WERI-Rb-1 (cell line): ENCODE results near the gene CYRIA.

Source experiments
- DNase-seq: peaks from one replicate; pipeline ENCODE4 v3.0.0-alpha.2; 2020
- H3K27ac ChIP-seq: fragments of 250-450 bp; sonication (Bioruptor Pico); 2 replicates; pipeline ENCODE4 v1.5.1; 2020; ENCODE audit warnings: mild to moderate bottlenecking, moderate library complexity
- H3K27me3 ChIP-seq: fragments of 250-450 bp; sonication (Bioruptor Pico); 2 replicates; pipeline ENCODE4 v1.5.1; 2021; ENCODE audit warnings: mild to moderate bottlenecking, low read depth, moderate library complexity; ENCODE audit not compliant: insufficient read depth, severe bottlenecking
- H3K36me3 ChIP-seq: fragments of 250-450 bp; sonication (Bioruptor Pico); 2 replicates; pipeline ENCODE4 v1.5.1; 2020; ENCODE audit warnings: mild to moderate bottlenecking, moderate library complexity
- H3K4me3 ChIP-seq: 2 replicates; pipeline ENCODE4 v1.5.1; 2011; ENCODE audit warnings: low read depth, mild to moderate bottlenecking, control low read depth, low read length
- H3K9me3 ChIP-seq: fragments of 250-450 bp; sonication (Bioruptor Pico); 2 replicates; pipeline ENCODE4 v1.5.1; 2021; ENCODE audit warnings: mild to moderate bottlenecking, moderate library complexity; ENCODE audit not compliant: severe bottlenecking
- TF ChIP-seq, protein P1 (sequence below): IDR thresholded peaks from 2 replicates; pipeline ENCODE4 v1.5.1; 2011; ENCODE audit warnings: low read depth, mild to moderate bottlenecking, control low read depth, inconsistent platforms, low read length

The CYRIA gene

DNA sequence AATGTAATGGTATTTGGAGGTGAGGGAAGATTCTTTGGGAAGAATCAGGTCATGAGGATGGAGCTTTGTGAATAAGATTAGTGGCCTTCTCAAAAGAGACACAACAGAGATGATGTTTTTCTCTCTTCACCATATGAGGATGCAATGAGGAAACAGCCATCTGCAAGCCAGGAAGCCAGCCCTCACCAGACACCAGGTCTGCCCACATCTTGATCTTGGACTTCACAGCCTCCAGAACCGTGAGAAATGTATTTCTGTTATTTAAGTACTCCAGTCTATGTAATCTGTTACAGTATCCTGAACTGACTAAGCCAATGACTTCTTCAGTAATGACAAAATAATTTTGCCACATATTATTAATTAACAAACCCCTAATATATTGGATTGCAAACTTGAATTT, 28.3 kb downstream of the CYRIA start:
- H3K27ac ChIP-seq, result no peak overlapping the region
- H3K27me3 ChIP-seq, result no peaks in the 10 kb centered on the region
- H3K4me3 ChIP-seq, result no peak overlapping the region
- H3K36me3 ChIP-seq, result no peaks in the 10 kb centered on the region
- DNase-seq, result no peak
- no peaks in the 10 kb centered on the region for H3K9me3 ChIP-seq
- TF ChIP-seq, protein P1, sequence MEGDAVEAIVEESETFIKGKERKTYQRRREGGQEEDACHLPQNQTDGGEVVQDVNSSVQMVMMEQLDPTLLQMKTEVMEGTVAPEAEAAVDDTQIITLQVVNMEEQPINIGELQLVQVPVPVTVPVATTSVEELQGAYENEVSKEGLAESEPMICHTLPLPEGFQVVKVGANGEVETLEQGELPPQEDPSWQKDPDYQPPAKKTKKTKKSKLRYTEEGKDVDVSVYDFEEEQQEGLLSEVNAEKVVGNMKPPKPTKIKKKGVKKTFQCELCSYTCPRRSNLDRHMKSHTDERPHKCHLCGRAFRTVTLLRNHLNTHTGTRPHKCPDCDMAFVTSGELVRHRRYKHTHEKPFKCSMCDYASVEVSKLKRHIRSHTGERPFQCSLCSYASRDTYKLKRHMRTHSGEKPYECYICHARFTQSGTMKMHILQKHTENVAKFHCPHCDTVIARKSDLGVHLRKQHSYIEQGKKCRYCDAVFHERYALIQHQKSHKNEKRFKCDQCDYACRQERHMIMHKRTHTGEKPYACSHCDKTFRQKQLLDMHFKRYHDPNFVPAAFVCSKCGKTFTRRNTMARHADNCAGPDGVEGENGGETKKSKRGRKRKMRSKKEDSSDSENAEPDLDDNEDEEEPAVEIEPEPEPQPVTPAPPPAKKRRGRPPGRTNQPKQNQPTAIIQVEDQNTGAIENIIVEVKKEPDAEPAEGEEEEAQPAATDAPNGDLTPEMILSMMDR, result no peak

DNA sequence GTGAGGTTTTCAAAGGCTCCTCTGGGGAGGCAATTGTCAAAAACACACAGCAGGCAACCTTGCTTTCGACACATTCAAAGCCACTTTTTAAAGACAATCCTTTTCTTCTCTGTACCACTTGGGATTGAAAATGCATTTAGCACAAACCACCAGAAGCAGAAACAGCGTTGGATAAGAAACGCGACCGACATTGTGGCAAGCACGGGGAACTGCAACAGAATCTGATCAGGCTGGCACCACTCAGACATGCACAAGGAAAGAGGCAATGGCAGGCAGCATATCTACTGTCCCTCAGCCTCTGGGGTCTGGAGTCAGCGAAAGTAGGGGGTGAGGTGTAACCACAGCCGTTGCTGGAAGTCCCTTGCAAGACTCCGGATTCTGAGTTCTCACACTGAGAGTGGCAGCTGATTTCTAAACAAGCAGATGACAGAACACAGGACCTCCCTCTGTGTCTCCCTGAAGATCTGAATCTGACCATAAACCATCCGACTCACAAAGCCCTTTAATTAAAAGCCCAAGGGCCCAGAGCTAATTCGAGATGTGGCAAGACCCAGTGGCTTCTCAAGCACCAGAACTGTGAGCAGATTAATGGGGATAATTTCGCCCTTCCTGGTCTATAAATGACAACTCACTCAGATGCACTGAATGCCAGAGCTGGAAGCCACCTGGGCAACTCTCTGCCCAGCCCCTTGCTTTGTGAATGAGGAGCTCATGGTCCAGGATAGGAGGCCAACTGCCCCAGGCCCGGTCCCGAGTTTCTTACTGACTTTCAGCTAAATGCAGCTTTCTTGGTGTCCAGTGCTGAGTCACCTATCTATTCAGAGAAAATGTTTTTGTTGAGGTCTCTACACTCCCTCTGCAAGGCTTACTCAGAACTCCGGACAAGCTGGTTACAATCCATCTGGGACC, 29.6 kb downstream of the CYRIA start:
- no peak overlapping the region for H3K4me3 ChIP-seq
- DNase-seq, result no peak
- H3K27me3 ChIP-seq, result no peaks in the 10 kb centered on the region
- no peaks in the 10 kb centered on the region for H3K36me3 ChIP-seq
- no peaks in the 10 kb centered on the region for H3K9me3 ChIP-seq
- TF ChIP-seq, protein P1, result no peak
- H3K27ac ChIP-seq, result no peak overlapping the region

DNA sequence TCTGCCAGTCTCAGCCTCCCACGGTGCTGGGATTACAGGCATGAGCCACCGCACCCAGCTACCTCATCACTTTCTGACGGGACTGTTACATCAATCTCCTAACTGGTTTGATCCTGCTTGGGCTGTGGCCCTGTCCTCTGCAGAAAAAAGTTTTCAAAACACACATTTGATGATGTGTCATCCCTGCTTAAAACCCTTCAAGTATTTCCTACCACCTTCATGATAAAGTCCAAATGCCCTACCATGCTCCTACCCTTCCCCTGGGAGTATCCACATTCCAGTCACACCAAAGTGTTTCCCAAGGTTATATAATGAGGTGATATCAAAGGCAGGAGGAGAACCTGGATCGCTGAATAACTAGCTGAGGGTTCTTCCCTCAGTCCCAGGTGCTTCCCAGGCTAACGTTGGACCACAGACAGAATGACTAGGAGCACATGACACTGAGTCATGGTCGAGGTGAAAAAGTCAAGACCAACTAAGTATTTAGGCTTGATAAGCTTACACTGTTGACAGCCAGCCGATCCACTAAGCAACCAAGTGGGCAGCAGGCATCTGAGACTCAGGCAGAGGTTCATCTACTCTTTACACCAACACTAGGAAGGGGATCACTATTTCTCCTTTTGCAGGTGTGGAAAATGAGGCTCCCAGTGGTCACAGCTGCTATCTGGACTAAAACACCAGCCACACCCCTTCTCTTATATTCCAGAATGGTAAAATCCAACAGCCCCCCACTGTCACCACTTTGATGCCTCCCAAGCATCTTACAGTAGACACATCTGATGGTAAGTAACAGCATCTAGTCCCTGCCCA, 31.8 kb downstream of the CYRIA start:
- Histone ChIP-seq H3K9me3 (no peaks in the 10 kb centered on the region), H3K27me3 (no peaks in the 10 kb centered on the region), H3K4me3 (no peak overlapping the region), H3K36me3 (no peaks in the 10 kb centered on the region), H3K27ac (no peak overlapping the region)
- no peak for DNase-seq
- TF ChIP-seq, protein P1, result no peak

DNA sequence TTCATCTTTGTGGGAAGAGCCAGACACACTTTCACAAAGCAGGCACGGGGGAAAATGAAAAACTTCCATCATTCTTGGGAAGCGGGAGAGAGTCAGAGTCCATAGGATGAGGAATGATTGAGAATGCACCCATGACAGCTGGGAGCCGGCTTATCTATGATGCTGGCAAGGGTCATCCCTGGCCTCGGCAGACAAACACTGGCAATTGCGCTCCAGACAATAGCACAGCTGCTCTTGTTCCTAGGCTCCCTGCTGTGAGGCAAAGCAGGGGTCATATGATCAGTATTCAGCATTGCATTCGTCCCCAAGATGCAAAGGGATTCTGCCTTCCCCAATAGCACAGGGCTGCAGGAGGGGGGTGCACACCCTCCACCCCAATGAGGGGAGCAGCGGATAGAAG, 33.0 kb downstream of the CYRIA start:
- no peaks in the 10 kb centered on the region for H3K36me3 ChIP-seq
- TF ChIP-seq, protein P1, result no peak
- no peak overlapping the region for H3K4me3 ChIP-seq
- no peaks in the 10 kb centered on the region for H3K27me3 ChIP-seq
- peak overlapping the region; percentile 55 for H3K27ac ChIP-seq
- peak; percentile 95 for DNase-seq
- no peaks in the 10 kb centered on the region for H3K9me3 ChIP-seq

DNA sequence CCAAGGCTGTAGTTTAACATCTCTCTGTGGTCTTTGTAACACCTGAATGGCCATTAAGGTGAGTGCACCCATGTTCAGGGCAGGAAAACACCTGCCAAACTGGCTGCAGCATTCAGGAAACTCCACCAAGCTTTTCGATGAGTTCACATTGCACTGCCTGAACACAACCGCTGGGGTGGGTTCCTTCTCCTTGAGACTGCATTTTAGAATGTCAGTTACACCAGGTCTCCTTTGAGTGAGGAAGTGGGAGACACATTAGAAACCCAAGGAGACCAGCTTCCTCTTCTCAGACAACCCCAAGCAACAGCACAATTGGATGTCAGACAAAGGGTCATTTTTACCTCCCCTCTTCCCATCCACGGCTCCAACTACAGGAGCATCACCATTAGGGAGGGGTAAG, 35.2 kb downstream of the CYRIA start:
- no peak for DNase-seq
- Histone ChIP-seq H3K9me3 (no peaks in the 10 kb centered on the region), H3K27ac (no peak overlapping the region), H3K27me3 (no peaks in the 10 kb centered on the region), H3K36me3 (no peaks in the 10 kb centered on the region), H3K4me3 (no peak overlapping the region)
- TF ChIP-seq, protein P1, result no peak
